H1 (cell line): ENCODE measurements around the gene PRKN. TPM values are rescaled to one million over a fixed set of nuclear protein-coding genes. Genes with fewer than 3 reads are reported as not detected.

Experiments used
- CTCF ChIA-PET: fragments of 300-600 bp; sonication (Branson Sonifier 250); formaldehyde crosslinking; loops from one replicate; lab custom pipeline; 2021; ENCODE audit not compliant: partially characterized antibody; lab: Charles Lee
- POLR2A ChIA-PET: fragments of 300-600 bp; sonication (Branson Sonifier 250); formaldehyde crosslinking; loops from one replicate; lab custom pipeline; 2021; ENCODE audit warnings: inconsistent platforms; ENCODE audit not compliant: partially characterized antibody; lab: Charles Lee
- DNase-seq, 2 experiments: peaks; one replicate each; pipeline versions ENCODE4 v3.0.0 to v3.0.0-alpha.2; 2010 to 2022; ENCODE audit warnings: low spot score in 2 of 2, low read depth in 1 of 2, mixed read lengths in 1 of 2
- FAIRE-seq: peaks from 2 replicates; lab custom pipeline; 2011; peaks lifted over from hg19 to GRCh38; lab: Jason Lieb, UNC
- H2AFZ ChIP-seq: 2 replicates; pipeline ENCODE4 v1.8.1; 2012; ENCODE audit warnings: low read length, inconsistent platforms
- H2AK5ac ChIP-seq: 2 replicates; pipeline ENCODE4 v1.6.1; 2013; ENCODE audit warnings: low read depth, low read length
- H2BK120ac ChIP-seq: replicated peaks from 2 replicates; pipeline ENCODE3; 2013; ENCODE audit warnings: low read depth, low read length, inconsistent platforms
- H2BK12ac ChIP-seq: 2 replicates; pipeline ENCODE4 v1.6.1; 2013; ENCODE audit warnings: low read depth, low read length
- H2BK15ac ChIP-seq: 2 replicates; pipeline ENCODE4 v1.6.1; 2013; ENCODE audit warnings: low read length
- H2BK20ac ChIP-seq: 2 replicates; pipeline ENCODE4 v1.6.1; 2013; ENCODE audit warnings: low read length
- H2BK5ac ChIP-seq: 2 replicates; pipeline ENCODE4 v1.6.1; 2013; ENCODE audit warnings: low read depth, low read length
- H3K14ac ChIP-seq: 2 replicates; pipeline ENCODE4 v1.6.1; 2013; ENCODE audit warnings: inconsistent platforms; ENCODE audit not compliant: insufficient read length
- H3K18ac ChIP-seq: 2 replicates; pipeline ENCODE4 v1.6.1; 2013; ENCODE audit warnings: low read length; ENCODE audit errors: extremely low read depth
- H3K23ac ChIP-seq: 2 replicates; pipeline ENCODE4 v1.6.1; 2013; ENCODE audit warnings: inconsistent platforms; ENCODE audit not compliant: insufficient read length
- H3K23me2 ChIP-seq: 2 replicates; pipeline ENCODE4 v1.6.1; 2013; ENCODE audit warnings: low read depth, low read length
- H3K27ac ChIP-seq: 2 replicates; pipeline ENCODE4 v1.6.1; 2011; ENCODE audit warnings: low read depth, low read length, inconsistent platforms
- H3K27me3 ChIP-seq, 4 experiments: replicated peaks in 1 of 4; 1 replicate in 1 of 4; 2 replicates in 3 of 4; pipeline versions ENCODE4 v1.6.1 to v1.8.1; 2011 to 2013; ENCODE audit warnings: low read length in 3 of 4, mild to moderate bottlenecking in 3 of 4, inconsistent platforms in 2 of 4, mixed read lengths in 2 of 4, moderate library complexity in 1 of 4; ENCODE audit not compliant: control insufficient read depth in 3 of 4, insufficient read depth in 3 of 4; ENCODE audit errors: extremely low read depth in 1 of 4
- H3K36me3 ChIP-seq, 4 experiments: 2 replicates each; pipeline versions ENCODE4 v1.6.1 to v1.8.1; 2011 to 2013; ENCODE audit warnings: mild to moderate bottlenecking in 4 of 4, low read length in 3 of 4, moderate library complexity in 2 of 4, control low read depth in 1 of 4, inconsistent platforms in 1 of 4; ENCODE audit not compliant: insufficient read depth in 4 of 4, control insufficient read depth in 2 of 4
- H3K4ac ChIP-seq: replicated peaks from 2 replicates; pipeline ENCODE3; 2013; ENCODE audit warnings: low read length, low read depth, mixed read lengths, inconsistent platforms; ENCODE audit not compliant: insufficient read length
- H3K4me1 ChIP-seq, 4 experiments: replicated peaks in 1 of 4; 1 replicate in 1 of 4; 2 replicates in 3 of 4; pipeline versions ENCODE4 v1.6.1 to v1.8.1; 2011 to 2013; ENCODE audit warnings: low read length in 3 of 4, inconsistent platforms in 2 of 4, mixed read lengths in 1 of 4; ENCODE audit not compliant: insufficient read depth in 4 of 4, control insufficient read depth in 3 of 4
- H3K4me2 ChIP-seq, 2 experiments: 2 replicates each; pipeline versions ENCODE4 v1.6.1 to v1.8.1; 2011 to 2013; ENCODE audit warnings: low read depth in 2 of 2, low read length in 2 of 2, control low read depth in 1 of 2, inconsistent platforms in 1 of 2, mild to moderate bottlenecking in 1 of 2; ENCODE audit not compliant: insufficient read depth in 1 of 2
- H3K4me3 ChIP-seq, 4 experiments: fragments of 200-600, 300-600 bp in 1 of 4; sonication (generic), shearing (Covaris generic), sonication (Bioruptor Twin) in 1 of 4; 2 replicates each; pipeline versions ENCODE4 v1.5.1 to v1.8.1; 2011 to 2016; ENCODE audit warnings: low read length in 4 of 4, low read depth in 3 of 4, control low read depth in 2 of 4, inconsistent platforms in 2 of 4, mild to moderate bottlenecking in 2 of 4, mixed read lengths in 1 of 4, moderate library complexity in 1 of 4; ENCODE audit not compliant: insufficient read depth in 2 of 4; ENCODE audit errors: extremely low read depth in 1 of 4
- H3K56ac ChIP-seq: replicated peaks from 2 replicates; pipeline ENCODE3; 2013; ENCODE audit warnings: low read depth, mild to moderate bottlenecking, mixed read lengths, low read length, inconsistent platforms; ENCODE audit not compliant: insufficient read length
- H3K79me1 ChIP-seq: 2 replicates; pipeline ENCODE4 v1.6.1; 2013; ENCODE audit warnings: low read depth, low read length, control low read depth
- H3K79me2 ChIP-seq, 2 experiments: 2 replicates each; pipeline versions ENCODE4 v1.6.1 to v1.8.1; 2012 to 2013; ENCODE audit warnings: low read length in 2 of 2, mild to moderate bottlenecking in 2 of 2, inconsistent platforms in 1 of 2; ENCODE audit not compliant: insufficient read depth in 2 of 2, control insufficient read depth in 1 of 2
- H3K9ac ChIP-seq, 4 experiments: replicated peaks in 1 of 4; 1 replicate in 1 of 4; 2 replicates in 3 of 4; pipeline versions ENCODE4 v1.6.1 to v1.8.1; 2011 to 2013; ENCODE audit warnings: low read depth in 3 of 4, low read length in 3 of 4, control low read depth in 2 of 4, mild to moderate bottlenecking in 2 of 4, moderate library complexity in 2 of 4, inconsistent platforms in 1 of 4; ENCODE audit errors: extremely low read depth in 1 of 4
- H3K9me3 ChIP-seq, 2 experiments: 2 replicates each; pipeline versions ENCODE4 v1.6.1 to v1.8.1; 2012 to 2013; ENCODE audit warnings: mild to moderate bottlenecking in 2 of 2, moderate library complexity in 2 of 2, control low read depth in 1 of 2, inconsistent platforms in 1 of 2, low read depth in 1 of 2, low read length in 1 of 2, mixed read lengths in 1 of 2; ENCODE audit not compliant: insufficient read depth in 2 of 2
- H4K20me1 ChIP-seq, 2 experiments: replicated peaks in 1 of 2; 2 replicates each; pipeline versions ENCODE3 to v1.8.1; 2011 to 2013; ENCODE audit warnings: inconsistent platforms in 2 of 2, low read length in 2 of 2, mild to moderate bottlenecking in 1 of 2; ENCODE audit not compliant: insufficient read depth in 2 of 2, control insufficient read depth in 1 of 2
- H4K5ac ChIP-seq: 2 replicates; pipeline ENCODE4 v1.6.1; 2013; ENCODE audit warnings: low read length, low read depth, mixed read lengths, inconsistent platforms; ENCODE audit not compliant: insufficient read length
- H4K8ac ChIP-seq: 2 replicates; pipeline ENCODE4 v1.8.0; 2013; ENCODE audit warnings: mild to moderate bottlenecking, moderate library complexity, low read length, inconsistent platforms; ENCODE audit not compliant: insufficient read depth; ENCODE audit errors: extremely low read depth
- H4K91ac ChIP-seq: replicated peaks from 2 replicates; pipeline ENCODE3; 2013; ENCODE audit warnings: low read length, mixed read lengths, inconsistent platforms; ENCODE audit not compliant: insufficient read length
- ASH2L ChIP-seq: fragments of 200-600, 300-600 bp; sonication (generic); IDR thresholded peaks from one replicate; pipeline ENCODE4 v1.7.1; 2017; ENCODE audit warnings: low read length
- CBX5 ChIP-seq: fragments of 300-800, 300-1000 bp; sonication (generic); IDR thresholded peaks from 2 replicates; pipeline ENCODE4 v1.7.1; 2016; ENCODE audit warnings: antibody characterized with exemption, low read length, low read depth
- EGR1 ChIP-seq: IDR thresholded peaks from 2 replicates; pipeline ENCODE4 v1.6.1; 2011; ENCODE audit warnings: low read depth, low read length, borderline replicate concordance
- GTF2F1 ChIP-seq: IDR thresholded peaks from 2 replicates; pipeline ENCODE4 v1.6.1; 2012; ENCODE audit warnings: low read depth, low read length, improper control_type of control experiment, borderline replicate concordance
- HDAC2 ChIP-seq, 2 experiments: fragments of 300-600 bp in 1 of 2; sonication (generic) in 1 of 2; IDR thresholded peaks; 2 replicates each; pipeline ENCODE4 v1.6.1; 2011 to 2012; ENCODE audit warnings: low read depth in 2 of 2, low read length in 2 of 2, mild to moderate bottlenecking in 2 of 2, moderate library complexity in 2 of 2, borderline replicate concordance in 1 of 2, inconsistent platforms in 1 of 2
- JUND ChIP-seq: IDR thresholded peaks from 2 replicates; pipeline ENCODE4 v1.6.1; 2011; ENCODE audit warnings: mild to moderate bottlenecking, improper control_type of control experiment, low read length
- KDM1A ChIP-seq: fragments of 200-600, 300-600 bp; sonication (generic); IDR thresholded peaks from 2 replicates; pipeline ENCODE4 v1.7.1; 2016; ENCODE audit warnings: mild to moderate bottlenecking, low read length, borderline replicate concordance
- NRF1 ChIP-seq: IDR thresholded peaks from 2 replicates; pipeline ENCODE4 v1.6.1; 2011; ENCODE audit warnings: mild to moderate bottlenecking, low read depth, low read length, improper control_type of control experiment
- POLR2A ChIP-seq, 2 experiments: IDR thresholded peaks; 1 replicate in 1 of 2; 2 replicates in 1 of 2; pipeline ENCODE4 v1.6.1; 2011; ENCODE audit warnings: low read depth in 2 of 2, low read length in 2 of 2, mild to moderate bottlenecking in 2 of 2; ENCODE audit errors: control extremely low read depth in 1 of 2
- SP4 ChIP-seq: IDR thresholded peaks from 2 replicates; pipeline ENCODE4 v1.6.1; 2012; ENCODE audit warnings: low read length, inconsistent platforms
- TAF1 ChIP-seq: IDR thresholded peaks from 2 replicates; pipeline ENCODE4 v1.6.1; 2011; ENCODE audit warnings: mild to moderate bottlenecking, low read depth, low read length
- TBP ChIP-seq: IDR thresholded peaks from 2 replicates; pipeline ENCODE4 v1.6.1; 2011; ENCODE audit warnings: low read depth, low read length, improper control_type of control experiment
- TCF12 ChIP-seq: IDR thresholded peaks from 2 replicates; pipeline ENCODE4 v1.6.1; 2011; ENCODE audit warnings: low read depth, mild to moderate bottlenecking, low read length
- ZNF274 ChIP-seq: IDR thresholded peaks from 2 replicates; pipeline ENCODE4 v1.7.0; 2012; ENCODE audit warnings: low read length, borderline replicate concordance; ENCODE audit errors: extremely low read depth
- WGBS, 2 experiments: shearing (Covaris generic) in 1 of 2; methylation state at CpG; one replicate each; pipeline versions ENCODE4 v1.1.6 to v1.1.7; 2013 to 2015; ENCODE audit warnings: low lambda C conversion rate in 2 of 2, mixed read lengths in 2 of 2, inconsistent platforms in 1 of 2, low coverage in 1 of 2, missing lambda C conversion rate in 1 of 2; ENCODE audit not compliant: insufficient replicate concordance in 2 of 2, insufficient coverage in 1 of 2, insufficient read length in 1 of 2; ENCODE audit errors: extremely low coverage in 1 of 2, missing lambda C conversion rate in 1 of 2; 5-methylcytosine and 5-hydroxymethylcytosine counted together
- polyA plus RNA-seq, 7 experiments: library from polyadenylated mRNA; depleted of rRNA in 3 of 7; stranded (reverse) in 5 of 7; unstranded in 2 of 7; fragments of >200 nt in 5 of 7; fragments of 200-250 nt in 2 of 7; gene quantifications; 1 replicate in 5 of 7; 2 replicates in 1 of 7; 4 replicates in 1 of 7; pipeline versions ENCODE4 v1.2.1 to v1.2.3, GENCODE V29; 2011 to 2013; ENCODE audit warnings: missing spikeins in 2 of 7, mixed read lengths in 2 of 7
- total RNA-seq: library from RNA; stranded (reverse); fragmentation: NEBNext Ultra II Directional; extraction: Animal tissue kit (Norgen Biotek cat#: 25700); gene quantifications from 2 replicates; pipeline ENCODE4 v1.2.1, GENCODE V29; 2021
- TF ChIP-seq, protein P1 (sequence below): IDR thresholded peaks from 2 replicates; pipeline ENCODE4 v1.6.1; 2011; ENCODE audit warnings: low read depth, mild to moderate bottlenecking, low read length; ENCODE audit not compliant: insufficient read depth

Gene PRKN
- total and polyA plus RNA-seq, 2 of the 8 experiments (the other 6 are each of a cell fraction or from before 2014, with no cell fraction given): 0.13 to 0.29 TPM

DNA sequence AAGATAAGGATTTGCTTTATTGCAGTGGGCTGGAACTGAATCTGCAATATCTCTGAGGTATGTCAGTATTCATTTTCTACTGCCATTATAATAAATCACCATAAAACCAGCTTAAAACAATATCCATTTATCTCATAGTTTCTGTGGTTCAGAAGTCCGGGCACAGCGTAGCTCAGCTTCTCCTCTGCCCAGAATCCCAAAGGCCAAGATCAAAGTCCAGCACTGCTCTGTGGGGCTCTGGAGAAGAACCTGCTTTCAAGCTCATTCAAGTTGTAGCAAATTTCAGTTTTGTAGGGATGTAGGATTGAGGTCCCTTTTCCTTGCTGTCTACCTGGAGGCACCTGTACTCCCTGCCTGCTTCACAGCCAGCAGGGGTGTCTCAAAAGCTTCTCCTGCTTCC, 1113.9 kb downstream of the PRKN start:
- POLR2A ChIA-PET: no interaction called here
- CTCF ChIA-PET: interaction anchor here (1.1 to 1.8 kb wide), 3 partner anchors 28 to 195 kb away, joined by 3 to 5 read pairs (median 4); no protein-coding TSS in a partner anchor
- no peak for FAIRE-seq
- no peak for TF ChIP-seq JUND
- TF ChIP-seq POLR2A (IDR thresholded peaks at IDR 0.05; ENCODE audit: control extremely low read depth in 1 of 2, low read depth in 2 of 2, low read length in 2 of 2): no peak
- no peak for TF ChIP-seq HDAC2 (IDR thresholded peaks at IDR 0.05; ENCODE audit: borderline replicate concordance in 1 of 2, low read depth in 2 of 2, low read length in 2 of 2)
- TF ChIP-seq TBP: no peak
- TF ChIP-seq, protein P1, sequence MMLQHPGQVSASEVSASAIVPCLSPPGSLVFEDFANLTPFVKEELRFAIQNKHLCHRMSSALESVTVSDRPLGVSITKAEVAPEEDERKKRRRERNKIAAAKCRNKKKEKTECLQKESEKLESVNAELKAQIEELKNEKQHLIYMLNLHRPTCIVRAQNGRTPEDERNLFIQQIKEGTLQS: no peak
- TF ChIP-seq GTF2F1: no peak
- TF ChIP-seq TAF1: no peak
- no peak for TF ChIP-seq NRF1
- no peak for TF ChIP-seq KDM1A
- TF ChIP-seq ZNF274: no peak
- TF ChIP-seq ASH2L: no peak
- no peak for TF ChIP-seq TCF12
- TF ChIP-seq CBX5: no peak
- no peak for TF ChIP-seq EGR1
- TF ChIP-seq SP4: no peak

More for the DNA sequence above, 1113.9 kb downstream of the PRKN start:
- Histone ChIP-seq H3K4me1 (no peaks in the 10 kb centered on the region), H3K23me2 (no peaks in the 10 kb centered on the region), H2AFZ (no peak overlapping the region), H3K23ac (no peak overlapping the region), H2BK15ac (no peak overlapping the region), H3K14ac (no peak overlapping the region), H3K4me2 (no peak overlapping the region), H3K56ac (no peak overlapping the region), H4K5ac (no peak overlapping the region), H3K27me3 (no peaks in the 10 kb centered on the region), H2BK20ac (no peak overlapping the region), H2BK5ac (no peak overlapping the region), H4K91ac (no peak overlapping the region), H4K20me1 (no peaks in the 10 kb centered on the region), H3K36me3 (no peaks in the 10 kb centered on the region), H3K27ac (no peak overlapping the region), H3K4ac (no peak overlapping the region), H4K8ac (no peak overlapping the region), H3K18ac (no peak overlapping the region), H3K9ac (no peak overlapping the region), H2BK120ac (no peak overlapping the region), H2BK12ac (no peak overlapping the region), H3K9me3 (no peaks in the 10 kb centered on the region; a peak in 1 of 4 replicates), H3K4me3 (no peak overlapping the region), H2AK5ac (no peak overlapping the region), H3K79me1 (no peaks in the 10 kb centered on the region), H3K79me2 (no peaks in the 10 kb centered on the region)
- WGBS, 2 experiments: 100% methylated on average over 2 of the region's 2 CpGs; no CpG with 5 or more reads in 1 of the 2 experiments
- no peak for DNase-seq
